Caco-2 (cell line): Measurements from ENCODE around the gene CYP26A1. TPM values are rescaled to one million over a fixed set of nuclear protein-coding genes. Genes with fewer than 3 reads are reported as not detected.
A peak's percentile ranks its signal among the peaks of the same experiment; 100 is the strongest.

ENCODE experiments used
- BruUV-seq: library from RNA; stranded (reverse); fragments of 400-500 nt; replicated peaks from 2 replicates; lab custom pipeline; 2021; lab: Mats Ljungman, UMichigan
- CTCF ChIA-PET: fragments of 300-600 bp; sonication (Branson Sonifier 250); formaldehyde crosslinking; loops from one replicate; lab custom pipeline; 2022; ENCODE audit warnings: antibody characterized with exemption; lab: Charles Lee
- POLR2A ChIA-PET: fragments of 300-600 bp; sonication (Branson Sonifier 250); formaldehyde crosslinking; loops from one replicate; lab custom pipeline; 2022; ENCODE audit warnings: antibody characterized with exemption; lab: Charles Lee
- DNase-seq, 2 experiments: peaks; one replicate each; pipeline versions ENCODE4 v3.0.0 to v3.0.0-alpha.2; 2020 to 2022
- H3K27me3 ChIP-seq: replicated peaks from 2 replicates; pipeline ENCODE4 v1.6.0; 2011; ENCODE audit warnings: low read length; ENCODE audit not compliant: control insufficient read depth, insufficient read depth
- H3K36me3 ChIP-seq: 2 replicates; pipeline ENCODE4 v1.5.1; 2011; ENCODE audit warnings: low read length; ENCODE audit not compliant: control insufficient read depth, insufficient read depth
- H3K4me1 ChIP-seq: fragments of 250-450 bp; sonication (Bioruptor Pico); 2 replicates; pipeline ENCODE4 v1.5.1; 2020; ENCODE audit warnings: mild to moderate bottlenecking
- H3K4me3 ChIP-seq: 2 replicates; pipeline ENCODE4 v1.5.1; 2011; ENCODE audit warnings: low read depth, mild to moderate bottlenecking, control low read depth, low read length
- H3K9me3 ChIP-seq: fragments of 250-450 bp; sonication (Bioruptor Pico); 2 replicates; pipeline ENCODE4 v1.5.1; 2020; ENCODE audit warnings: mild to moderate bottlenecking, moderate library complexity
- H3K27ac Mint-ChIP-seq: one replicate; pipeline ENCODE4 v1.8.0; 2022; ENCODE audit warnings: mixed read lengths; ENCODE audit not compliant: unreplicated experiment
- H3K27me3 Mint-ChIP-seq: one replicate; pipeline ENCODE4 v1.8.0; 2022; ENCODE audit warnings: mixed read lengths; ENCODE audit not compliant: insufficient read depth, unreplicated experiment
- H3K36me3 Mint-ChIP-seq: one replicate; pipeline ENCODE4 v1.8.0; 2022; ENCODE audit warnings: mild to moderate bottlenecking, mixed read lengths; ENCODE audit not compliant: insufficient read depth, unreplicated experiment
- H3K4me1 Mint-ChIP-seq: one replicate; pipeline ENCODE4 v1.8.0; 2022; ENCODE audit warnings: low read depth, mixed read lengths; ENCODE audit not compliant: unreplicated experiment
- H3K4me3 Mint-ChIP-seq: one replicate; pipeline ENCODE4 v1.8.0; 2022; ENCODE audit warnings: mild to moderate bottlenecking, moderate library complexity, mixed read lengths; ENCODE audit not compliant: unreplicated experiment
- H3K9me3 Mint-ChIP-seq: one replicate; pipeline ENCODE4 v1.8.0; 2022; ENCODE audit warnings: mixed read lengths; ENCODE audit not compliant: unreplicated experiment
- CTCF ChIP-seq, 2 experiments: fragments of 200-600 bp in 1 of 2; IDR thresholded peaks; 1 replicate in 1 of 2; 2 replicates in 1 of 2; pipeline versions ENCODE4 v1.5.1 to v1.8.0; 2011 to 2022; ENCODE audit warnings: antibody characterized with exemption in 1 of 2, control low read depth in 1 of 2, inconsistent platforms in 1 of 2, low read depth in 1 of 2, low read length in 1 of 2, mild to moderate bottlenecking in 1 of 2, moderate library complexity in 1 of 2; ENCODE audit not compliant: insufficient read depth in 1 of 2, severe bottlenecking in 1 of 2, unreplicated experiment in 1 of 2
- intact Hi-C: fragments of 100-400 bp; cut with micrococcal nuclease; formaldehyde crosslinking; loops from one replicate; pipeline ENCODE4 v1.10.0; 2022; ENCODE audit not compliant: unreplicated experiment
- total RNA-seq: library from RNA; stranded (reverse); gene quantifications from 2 replicates; pipeline ENCODE4 v1.2.3, GENCODE V29; 2022

Gene CYP26A1
- total RNA-seq, 1 experiment from 2014 or later: 0.82 TPM

- intact Hi-C loops: no loop called here
- Mint-ChIP-seq H3K27me3 (no peaks in the 10 kb centered on the region), H3K4me3 (no peak overlapping the region), H3K27ac (peak overlapping the region; percentile 21), H3K4me1 (peaks cover 25% of the 10 kb centered on the region), H3K36me3 (peaks cover 10% of the 10 kb centered on the region), H3K9me3 (no peaks in the 10 kb centered on the region)
- H3K36me3 ChIP-seq: no peaks in the 10 kb centered on the region
- no peak for TF ChIP-seq CTCF (IDR thresholded peaks at IDR 0.05; ENCODE audit: insufficient read depth in 1 of 2, low read depth in 1 of 2, low read length in 1 of 2, severe bottlenecking in 1 of 2, unreplicated experiment in 1 of 2)
- ChIA-PET CTCF (no interaction called here), POLR2A (interaction anchor here (0.6 kb wide), 1 partner anchor 27 kb away, joined by 6 read pairs; no protein-coding TSS in a partner anchor)
- no peaks in the 10 kb centered on the region for H3K9me3 ChIP-seq
- DNase-seq: no peak
- H3K4me3 ChIP-seq: no peak overlapping the region
- no TSS peak for BruUV-seq
- H3K4me1 ChIP-seq: peaks cover 26% of the 10 kb centered on the region
- H3K27me3 ChIP-seq: no peaks in the 10 kb centered on the region
Observed at GRCh38 chr10:93081318-93081717, 7.6 kb downstream of the CYP26A1 start.

GRCh38 chr10:93081834-93082233 lies 8.1 kb downstream of the CYP26A1 start:
- peaks cover 10% of the 10 kb centered on the region for H3K36me3 Mint-ChIP-seq
- CTCF ChIA-PET: no interaction called here
- H3K4me1 Mint-ChIP-seq: peaks cover 25% of the 10 kb centered on the region
- no peaks in the 10 kb centered on the region for H3K36me3 ChIP-seq
- no peaks in the 10 kb centered on the region for H3K9me3 ChIP-seq
- BruUV-seq: no TSS peak
- no peak overlapping the region for H3K4me3 ChIP-seq
- no peak overlapping the region for H3K4me3 Mint-ChIP-seq
- POLR2A ChIA-PET: interaction anchor here (0.6 kb wide), 1 partner anchor 28 kb away, joined by 6 read pairs; no protein-coding TSS in a partner anchor
- intact Hi-C loops: no loop called here
- peak overlapping the region; percentile 21 for H3K27ac Mint-ChIP-seq
- no peak for DNase-seq
- no peaks in the 10 kb centered on the region for H3K9me3 Mint-ChIP-seq
- H3K27me3 ChIP-seq: no peaks in the 10 kb centered on the region
- H3K4me1 ChIP-seq: peaks cover 21% of the 10 kb centered on the region
- H3K27me3 Mint-ChIP-seq: no peaks in the 10 kb centered on the region
- no peak for TF ChIP-seq CTCF (IDR thresholded peaks at IDR 0.05; ENCODE audit: insufficient read depth in 1 of 2, low read depth in 1 of 2, low read length in 1 of 2, severe bottlenecking in 1 of 2, unreplicated experiment in 1 of 2)

- Mint-ChIP-seq H3K9me3 (no peaks in the 10 kb centered on the region), H3K27ac (no peak overlapping the region), H3K36me3 (peaks cover 10% of the 10 kb centered on the region), H3K4me3 (no peak overlapping the region), H3K4me1 (peaks cover 18% of the 10 kb centered on the region), H3K27me3 (no peaks in the 10 kb centered on the region)
- H3K9me3 ChIP-seq: no peaks in the 10 kb centered on the region
- TF ChIP-seq CTCF (IDR thresholded peaks at IDR 0.05; ENCODE audit: insufficient read depth in 1 of 2, low read depth in 1 of 2, low read length in 1 of 2, severe bottlenecking in 1 of 2, unreplicated experiment in 1 of 2): no peak
- H3K4me3 ChIP-seq: no peak overlapping the region
- intact Hi-C loops: no loop called here
- no TSS peak for BruUV-seq
- H3K36me3 ChIP-seq: no peaks in the 10 kb centered on the region
- ChIA-PET POLR2A (no interaction called here), CTCF (no interaction called here)
- H3K27me3 ChIP-seq: no peaks in the 10 kb centered on the region
- peaks cover 5% of the 10 kb centered on the region for H3K4me1 ChIP-seq
- DNase-seq: no peak
Observed at GRCh38 chr10:93083743-93084539, 10.2 kb downstream of the CYP26A1 start.
